GM19395 (cell line): Measurements from ENCODE around the gene IQCH.
"Not testable (repeated sequence)": the region's sequence is repeated elsewhere in the genome, so short reads cannot be mapped to it uniquely, and the experiment has no call there.

Experiments used
- ATAC-seq: cut with Tn5 transposase; IDR thresholded peaks from one replicate; pipeline ENCODE4 v1.9.1; 2021; ENCODE audit warnings: mild to moderate bottlenecking, moderate library complexity; ENCODE audit not compliant: unreplicated experiment

The IQCH gene

DNA sequence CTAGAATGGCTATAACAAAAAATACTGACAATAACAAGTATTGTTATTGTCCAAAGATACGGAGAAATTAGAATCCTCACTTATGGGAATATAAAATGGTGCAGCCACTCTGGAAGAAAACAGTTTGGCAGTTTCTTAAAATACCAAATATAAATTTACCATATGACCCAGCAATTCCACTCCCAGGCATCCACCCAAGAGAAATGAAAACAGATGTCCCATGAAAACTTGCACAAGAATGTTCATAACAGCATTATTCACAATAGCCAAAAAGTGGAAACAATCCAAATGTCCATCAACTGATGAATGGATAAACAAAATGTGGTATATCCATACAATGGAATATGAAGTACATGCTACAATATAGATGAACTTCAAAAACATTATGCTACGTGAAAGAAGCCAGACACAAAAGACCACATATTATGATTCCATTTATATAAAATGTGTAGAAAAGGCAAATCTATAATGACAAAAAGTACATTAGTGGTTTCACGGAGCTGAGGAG is 9.6 kb upstream of the IQCH start:
- ATAC-seq: no peak

- ATAC-seq: not testable (repeated sequence)
Measured at GRCh38 chr15:67246606-67247005, 8.0 kb upstream of the IQCH start.

DNA sequence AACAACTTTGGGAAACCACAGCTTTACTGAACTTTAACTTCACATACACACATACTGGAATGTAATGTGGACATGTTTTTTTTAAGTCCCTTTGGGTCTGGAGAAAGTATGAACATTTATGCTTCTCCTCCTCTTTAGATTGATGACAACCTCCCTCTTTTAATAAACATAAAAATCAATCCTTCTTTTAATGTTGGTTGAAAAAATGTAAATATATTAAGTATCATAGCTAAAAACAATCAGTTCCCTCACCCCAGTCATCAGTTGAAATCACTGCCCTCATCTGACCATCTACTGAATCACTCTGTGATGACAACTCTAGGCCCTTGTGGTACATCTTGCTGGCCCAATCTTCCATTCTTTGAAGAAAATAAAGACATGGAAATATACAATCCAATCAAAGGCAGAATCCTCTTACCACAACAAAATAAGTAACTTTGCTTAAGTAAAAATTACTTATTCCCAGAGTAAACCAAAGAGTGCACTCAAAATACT is 6.5 kb upstream of the IQCH start:
- ATAC-seq: no peak

DNA sequence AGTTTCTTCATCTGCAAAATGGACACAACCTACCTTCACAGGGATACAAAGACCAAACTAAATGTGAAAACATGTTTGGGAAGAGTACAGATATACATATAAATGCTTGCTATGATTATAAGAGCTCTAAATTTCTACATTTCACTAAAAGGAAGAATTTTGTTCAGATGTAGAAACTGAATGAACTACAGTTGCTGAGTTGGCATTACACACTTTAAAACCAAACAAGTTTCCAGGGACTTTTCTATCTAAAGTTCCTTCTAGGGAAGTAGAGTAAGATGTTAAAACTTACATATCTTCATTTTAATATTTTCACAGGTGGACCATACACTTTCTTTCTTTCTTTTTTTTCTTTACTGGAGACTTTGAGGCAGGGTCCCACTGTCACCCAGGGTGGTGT is 4.8 kb upstream of the IQCH start:
- no peak for ATAC-seq

DNA sequence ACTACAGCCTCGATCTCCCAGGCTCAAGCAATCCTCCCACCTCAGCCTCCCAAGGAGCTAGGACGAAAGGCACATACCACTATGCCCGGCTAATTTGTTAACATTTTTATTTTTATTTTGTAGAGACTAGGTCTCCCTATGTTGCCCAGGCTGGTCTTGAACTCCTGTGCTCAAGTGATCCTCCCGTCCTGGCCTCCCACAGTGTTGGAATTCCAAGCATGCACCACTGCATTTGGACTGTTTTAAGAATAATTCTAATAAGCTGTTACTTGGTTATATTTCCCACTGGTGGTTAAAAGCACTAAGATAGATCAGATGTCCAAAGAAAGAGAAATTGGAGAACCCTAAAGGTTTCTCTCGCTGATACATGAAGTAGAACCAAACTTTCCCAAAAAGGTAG is 3.3 kb upstream of the IQCH start:
- no peak for ATAC-seq

DNA sequence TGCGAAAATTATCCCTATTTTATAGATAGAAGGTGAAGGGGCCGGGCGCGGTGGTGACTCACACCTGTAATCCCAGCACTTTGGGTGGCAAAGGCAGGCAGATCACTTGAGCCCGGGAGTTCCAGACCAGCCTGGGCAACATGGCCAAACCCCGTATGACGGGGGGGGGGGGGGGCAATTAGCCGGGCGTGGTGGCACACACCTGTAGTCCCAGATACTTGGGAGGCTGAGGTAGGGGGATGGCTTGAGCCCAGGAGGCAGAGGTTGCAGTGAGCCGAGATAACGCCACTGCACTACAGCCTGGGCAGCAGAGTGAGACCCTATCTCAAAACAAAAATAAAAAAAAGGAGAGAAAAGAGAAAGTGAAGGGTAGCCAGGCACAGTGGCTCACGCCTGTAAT is 1.5 kb upstream of the IQCH start:
- ATAC-seq: no peak

GRCh38 chr15:67253549-67254237 is 893 bp upstream of the IQCH start:
- no peak for ATAC-seq

DNA sequence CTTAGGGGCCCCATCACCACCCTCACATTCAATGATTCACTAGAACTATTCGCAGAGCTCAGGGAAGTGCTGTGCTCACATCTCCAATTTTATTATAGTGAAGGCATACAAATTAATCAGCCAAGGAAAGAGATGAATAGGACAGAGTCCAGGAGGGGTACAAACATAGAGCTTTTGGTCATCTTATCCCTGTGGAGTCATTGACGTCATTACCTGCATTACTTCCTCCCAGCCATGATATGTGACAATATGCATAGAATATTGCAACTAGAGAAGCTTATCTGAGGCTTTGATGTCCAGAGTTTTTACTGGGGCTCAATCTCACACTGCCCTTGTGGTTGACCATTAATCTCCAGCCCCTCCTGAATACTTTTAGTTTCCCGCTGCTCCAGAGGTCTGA is 1.5 kb downstream of the IQCH start:
- no peak for ATAC-seq

- ATAC-seq: not testable (repeated sequence)
Measured at GRCh38 chr15:67258412-67258811, 3.8 kb downstream of the IQCH start.

DNA sequence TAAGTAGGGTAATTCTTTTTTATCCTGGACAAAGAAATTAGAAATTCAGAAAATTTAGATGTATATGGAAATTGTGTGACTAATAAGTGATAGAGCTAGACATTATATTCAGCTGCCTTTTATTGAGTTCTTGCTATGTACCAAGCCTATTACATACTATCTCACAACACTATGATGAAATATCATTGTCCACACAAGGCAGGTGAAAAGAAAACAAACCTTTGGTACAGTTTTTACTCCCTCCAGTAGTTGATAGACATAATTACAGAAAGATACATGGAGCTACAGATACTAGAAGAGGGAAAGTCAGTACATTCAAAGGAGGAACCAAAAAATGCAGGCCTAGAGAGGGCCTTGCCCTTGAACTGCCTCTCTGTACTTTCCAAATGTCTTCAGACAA is 4.8 kb downstream of the IQCH start:
- ATAC-seq: no peak

DNA sequence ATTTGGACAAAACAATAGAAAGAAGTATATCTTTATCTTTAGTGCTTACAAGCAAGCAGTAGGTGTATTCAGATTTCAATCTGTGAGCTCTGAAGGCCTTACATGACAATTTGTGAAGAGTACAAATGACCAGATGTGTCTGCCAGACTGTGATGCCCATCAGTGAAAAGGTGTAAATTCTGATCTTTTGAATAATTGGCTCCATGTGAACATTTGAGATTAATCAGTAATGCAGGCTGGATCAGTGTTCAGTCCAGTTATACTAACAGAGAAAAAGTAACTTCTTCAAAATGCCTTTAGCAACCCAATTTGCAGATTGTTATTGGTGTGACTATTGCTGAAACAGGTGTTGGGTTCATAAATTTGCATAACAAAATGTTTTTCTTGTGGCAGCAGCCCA is 5.2 kb downstream of the IQCH start:
- no peak for ATAC-seq

- no peak for ATAC-seq
Measured at GRCh38 chr15:67266870-67267269, 12.3 kb downstream of the IQCH start.

- no peak for ATAC-seq
Measured at GRCh38 chr15:67267440-67267839, 12.9 kb downstream of the IQCH start.

DNA sequence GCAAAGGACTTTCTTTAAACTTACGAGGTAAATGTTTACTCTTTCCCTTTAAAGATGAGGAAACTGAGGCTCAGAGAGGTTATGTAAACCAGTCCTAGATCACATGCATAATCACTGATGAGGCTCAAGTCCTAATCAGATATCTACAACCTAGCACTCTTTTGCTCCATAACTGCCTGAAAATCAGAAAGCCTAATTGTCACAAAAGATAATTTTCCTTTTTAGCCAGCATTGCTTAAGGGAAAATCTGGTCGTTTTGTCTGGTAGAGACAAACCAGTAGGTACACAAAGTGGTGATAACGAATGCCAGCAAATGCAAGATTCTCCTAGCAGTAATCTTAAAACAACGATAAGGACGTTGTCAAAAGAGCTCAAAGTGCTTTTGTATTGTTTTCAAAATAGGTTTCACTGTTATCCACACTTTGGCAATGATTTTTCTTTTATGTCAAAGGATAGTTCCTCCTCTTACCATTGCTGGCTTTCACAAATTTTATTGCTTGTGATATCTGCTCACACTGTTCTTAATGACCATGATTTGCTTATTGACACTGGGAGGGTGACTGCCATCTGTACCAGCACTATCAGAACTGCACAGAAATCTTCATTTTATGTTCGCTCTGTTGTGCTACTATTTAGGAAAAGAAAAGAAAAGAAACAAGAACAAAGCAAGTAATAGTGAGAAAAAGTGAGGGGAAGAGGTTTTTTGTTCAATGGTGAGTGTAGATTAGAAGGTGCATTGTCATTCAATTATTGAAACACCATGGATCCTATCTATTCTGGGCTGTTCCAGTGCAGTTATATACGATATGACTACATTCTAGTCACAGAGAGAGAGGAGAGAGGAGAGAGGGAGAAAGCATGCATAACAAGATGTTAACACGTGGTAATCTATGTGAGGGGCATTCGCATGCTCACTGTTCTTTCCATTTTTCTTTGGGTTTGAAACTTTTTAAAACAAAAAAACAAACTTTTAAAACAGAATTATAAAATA is 13.7 kb downstream of the IQCH start:
- ATAC-seq: no peak

DNA sequence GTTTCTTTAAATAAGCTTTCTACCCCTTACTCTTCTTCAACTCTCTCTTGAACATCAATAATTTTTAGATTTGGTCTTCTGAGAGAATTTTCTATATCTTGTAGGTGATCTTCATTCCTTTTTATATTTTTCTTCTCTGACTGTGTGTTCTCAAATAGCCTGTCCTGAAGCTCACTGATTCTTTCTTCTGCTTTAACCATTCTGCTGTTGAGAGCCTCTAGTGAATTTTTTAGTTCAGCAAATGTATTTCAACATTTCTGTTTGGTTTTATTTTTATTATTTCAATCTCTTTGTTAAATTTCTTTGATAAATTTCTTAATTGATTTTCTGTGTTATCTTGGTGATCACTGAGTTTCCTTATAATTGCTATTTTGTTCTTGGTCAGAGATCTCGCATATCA is 19.6 kb downstream of the IQCH start:
- no peak for ATAC-seq

DNA sequence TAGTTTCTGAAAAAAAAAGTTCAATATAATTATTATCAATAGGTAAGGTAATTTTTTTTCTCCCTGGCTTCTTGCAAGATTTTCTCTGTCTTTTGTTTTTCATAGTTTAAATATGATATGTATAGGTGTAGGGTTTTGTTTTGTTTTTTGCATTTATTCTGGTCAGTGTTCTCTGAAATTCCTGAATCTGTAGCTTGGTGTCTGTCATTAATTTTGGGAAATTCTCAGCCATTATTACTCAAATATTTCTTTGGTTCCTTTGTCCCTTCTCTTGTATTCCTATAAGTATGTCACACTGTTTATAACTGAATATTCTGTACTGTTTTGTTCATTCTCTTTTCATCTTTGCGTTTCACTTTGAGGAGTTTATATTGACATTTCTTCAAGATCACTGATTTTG is 22.1 kb downstream of the IQCH start:
- no peak for ATAC-seq

DNA sequence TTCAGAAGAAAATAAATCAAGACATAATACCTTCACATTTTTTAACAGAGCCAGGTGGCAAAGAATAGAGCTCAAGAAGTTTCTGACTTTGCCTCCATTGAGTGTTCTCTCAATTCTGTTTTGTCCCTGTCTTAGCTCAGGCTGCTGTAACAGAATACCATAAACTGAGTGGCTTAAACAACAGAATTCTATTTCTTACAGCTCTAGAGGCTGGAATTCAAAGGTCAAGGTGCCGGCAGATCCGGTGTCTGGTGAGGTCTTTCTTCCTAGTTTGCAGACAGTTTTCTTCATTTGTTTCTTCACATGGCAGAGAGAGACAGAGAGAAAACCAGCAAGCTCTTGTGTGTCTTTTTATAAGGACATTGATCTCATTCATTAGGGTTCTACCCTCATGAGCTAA is 25.6 kb downstream of the IQCH start:
- no peak for ATAC-seq

DNA sequence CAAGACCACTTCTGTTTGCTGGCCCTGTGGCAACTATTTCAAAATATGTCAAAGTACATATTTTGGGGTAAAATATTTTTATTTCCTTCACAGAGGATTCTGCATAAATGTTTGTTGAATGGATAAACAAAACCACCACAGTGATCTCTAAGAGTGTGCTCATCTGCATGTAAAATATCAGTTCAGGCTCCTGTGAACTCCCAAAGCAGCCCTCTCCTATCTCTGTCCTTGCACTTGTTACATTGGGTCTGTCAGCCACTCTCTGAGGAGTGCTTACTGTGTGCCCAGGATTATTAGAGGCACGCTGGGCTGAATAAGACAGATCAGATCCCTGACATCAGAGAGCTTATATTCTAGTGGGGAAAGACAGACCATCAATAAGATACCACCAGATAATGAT is 27.1 kb downstream of the IQCH start:
- no peak for ATAC-seq

- not testable (repeated sequence) for ATAC-seq
Measured at GRCh38 chr15:67285625-67286024, 31.0 kb downstream of the IQCH start.

DNA sequence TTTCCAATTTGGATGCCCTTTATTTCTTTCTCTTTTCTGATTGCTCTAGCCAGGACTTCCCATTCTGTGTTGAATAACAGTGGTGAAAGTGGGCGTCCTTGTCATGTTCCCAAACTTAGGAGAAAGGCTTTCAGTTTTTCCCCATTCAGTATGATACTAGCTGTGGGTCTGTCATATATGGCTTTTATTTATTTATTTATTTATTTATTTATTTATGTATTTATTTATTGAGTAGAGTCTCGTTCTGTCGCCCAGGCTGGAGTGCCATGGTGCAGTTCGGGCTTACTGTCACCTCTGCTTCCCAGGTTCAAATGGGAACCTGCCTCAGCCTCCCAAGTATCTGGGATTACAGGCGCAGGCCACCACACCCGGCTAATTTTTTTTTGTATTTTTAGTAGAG is 31.8 kb downstream of the IQCH start:
- not testable (repeated sequence) for ATAC-seq

- no peak for ATAC-seq
Measured at GRCh38 chr15:67290319-67290718, 35.7 kb downstream of the IQCH start.

DNA sequence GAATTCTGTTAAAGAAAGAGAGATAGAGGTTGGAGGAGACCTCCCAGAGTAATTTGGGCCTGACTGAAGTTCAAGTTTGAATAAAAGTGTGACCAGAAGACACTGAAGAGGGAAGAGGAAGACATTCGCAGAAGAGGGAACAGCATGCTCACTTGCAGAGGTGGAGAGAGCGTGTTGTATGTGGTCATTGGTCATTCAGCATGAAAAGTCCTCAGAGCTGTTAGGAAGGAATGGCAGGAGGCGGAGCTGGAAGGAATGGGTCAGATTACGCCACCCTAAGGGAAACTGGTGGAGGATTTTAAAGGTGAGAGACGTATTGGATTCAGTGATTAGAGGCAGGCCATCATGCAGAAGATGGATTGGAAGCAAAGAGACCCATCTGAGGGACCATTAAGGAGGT is 41.6 kb downstream of the IQCH start:
- ATAC-seq: no peak
